Gastroesophageal sphincter (tissue), 3 donors: ENCODE measurements around the gene LRFN2.

Experiments used
- CTCF ChIP-seq, 4 experiments: fragments of 200-600 bp in 2 of 4; fragments of 450-650 bp in 2 of 4; sonication (generic) in 1 of 4; IDR thresholded peaks; one replicate each; pipeline ENCODE4 v1.5.1; 2017 to 2019; ENCODE audit warnings: antibody characterized with exemption in 4 of 4, mild to moderate bottlenecking in 2 of 4, moderate library complexity in 2 of 4
- POLR2A ChIP-seq, 2 donors: fragments of 450-650 bp; IDR thresholded peaks; one replicate each; pipeline ENCODE4 v1.6.1; 2017; ENCODE audit warnings: antibody characterized with exemption in 2 of 2, mild to moderate bottlenecking in 2 of 2, moderate library complexity in 1 of 2
- POLR2AphosphoS5 ChIP-seq: sonication (generic); formaldehyde crosslinking; IDR thresholded peaks from one replicate; pipeline ENCODE4 v1.6.1; 2017; ENCODE audit warnings: antibody characterized with exemption

DNA sequence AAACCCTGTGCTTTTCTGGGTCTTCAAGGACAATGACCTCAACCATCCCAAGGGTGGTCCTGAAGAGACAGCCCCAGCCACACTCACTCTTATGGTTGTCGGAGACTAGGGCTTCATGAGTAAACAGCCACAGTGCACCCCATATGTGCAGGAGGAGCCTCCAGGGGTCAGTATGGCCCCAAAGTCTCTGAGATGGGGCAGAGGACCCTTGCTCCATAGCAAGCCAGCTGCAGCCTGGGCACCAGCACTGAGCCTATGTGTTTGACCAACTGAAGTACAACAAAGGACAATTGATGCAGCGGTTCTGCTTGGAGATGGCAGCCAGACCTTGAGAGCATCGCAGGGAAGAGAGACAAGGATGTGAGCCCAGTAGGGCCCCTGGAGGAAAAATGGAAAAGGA lies 112.2 kb downstream of the LRFN2 start:
- TF ChIP-seq POLR2A (IDR thresholded peaks at IDR 0.05) (no peak), CTCF (IDR thresholded peaks at IDR 0.05) (no peak), POLR2AphosphoS5 (no peak)
